Activated T-cell treated with anti-CD3 and anti-CD28 coated beads for 24 hours (primary cell): ENCODE measurements around the gene NPEPL1.

Experiments
- DNase-seq: peaks from one replicate; pipeline ENCODE4 v3.0.0-alpha.2; 2020; ENCODE audit warnings: low read depth

The NPEPL1 gene

GRCh38 chr20:58762120-58762519, 69.5 kb downstream of the NPEPL1 start:
- DNase-seq = no peak

- DNase-seq = no peak
Measured at GRCh38 chr20:58763076-58763475, 70.5 kb downstream of the NPEPL1 start.
